Fibroblast of lung (primary cell): ENCODE results near the gene SLC41A1. TPM values are rescaled to one million over a fixed set of nuclear protein-coding genes. Genes with fewer than 3 reads are reported as not detected.

Source experiments
- DNase-seq, 2 donors: peaks; one replicate each; pipeline versions ENCODE4 v3.0.0 to v3.0.0-alpha.2; 2010; ENCODE audit warnings: low read depth in 2 of 2
- H2AFZ ChIP-seq: 2 replicates; pipeline ENCODE4 v1.5.1; 2012; ENCODE audit warnings: low read length, control low read depth, inconsistent platforms
- H3K27ac ChIP-seq: 2 replicates; pipeline ENCODE4 v1.5.1; 2011; ENCODE audit warnings: low read length, control low read depth; ENCODE audit not compliant: insufficient read depth
- H3K27me3 ChIP-seq: 2 replicates; pipeline ENCODE4 v1.5.1; 2011; ENCODE audit warnings: mild to moderate bottlenecking, low read length; ENCODE audit not compliant: control insufficient read depth, insufficient read depth
- H3K36me3 ChIP-seq: 2 replicates; pipeline ENCODE4 v1.5.1; 2011; ENCODE audit warnings: low read length; ENCODE audit not compliant: control insufficient read depth, insufficient read depth
- H3K4me1 ChIP-seq: 2 replicates; pipeline ENCODE4 v1.5.1; 2011; ENCODE audit warnings: low read length; ENCODE audit not compliant: control insufficient read depth, insufficient read depth; ENCODE audit errors: extremely low read depth
- H3K4me2 ChIP-seq: 2 replicates; pipeline ENCODE4 v1.5.1; 2011; ENCODE audit warnings: low read length, control low read depth; ENCODE audit not compliant: insufficient read depth; ENCODE audit errors: extremely low read depth
- H3K4me3 ChIP-seq, 4 experiments: fragments of 200-600 bp in 1 of 4; sonication (generic) in 1 of 4; replicated peaks in 1 of 4; 2 replicates each; pipeline ENCODE4 v1.5.1; 2011 to 2016; ENCODE audit warnings: low read length in 4 of 4, low read depth in 3 of 4, mild to moderate bottlenecking in 3 of 4, control low read depth in 2 of 4, inconsistent platforms in 1 of 4, mixed read lengths in 1 of 4; ENCODE audit not compliant: insufficient read depth in 1 of 4; ENCODE audit errors: control extremely low read depth in 1 of 4
- H3K79me2 ChIP-seq: 2 replicates; pipeline ENCODE4 v1.5.1; 2012; ENCODE audit warnings: mild to moderate bottlenecking, low read length, inconsistent platforms; ENCODE audit not compliant: control insufficient read depth, insufficient read depth
- H3K9ac ChIP-seq: 2 replicates; pipeline ENCODE4 v1.5.1; 2011; ENCODE audit warnings: mild to moderate bottlenecking, low read length, control low read depth; ENCODE audit not compliant: insufficient read depth
- H3K9me3 ChIP-seq: 2 replicates; pipeline ENCODE4 v1.5.1; 2012; ENCODE audit warnings: low read depth, low read length; ENCODE audit not compliant: control insufficient read depth, insufficient read depth
- H4K20me1 ChIP-seq: 2 replicates; pipeline ENCODE4 v1.5.1; 2011; ENCODE audit warnings: low read length; ENCODE audit not compliant: control insufficient read depth, insufficient read depth; ENCODE audit errors: extremely low read depth
- CTCF ChIP-seq, 2 donors: IDR thresholded peaks in 1 of 2; conservative IDR thresholded peaks in 1 of 2; 1 replicate in 1 of 2; 2 replicates in 1 of 2; pipeline ENCODE4 v1.5.1; 2011 to 2012; ENCODE audit warnings: low read length in 2 of 2, control low read depth in 1 of 2, inconsistent platforms in 1 of 2, low read depth in 1 of 2, mild to moderate bottlenecking in 1 of 2
- EZH2 ChIP-seq: IDR thresholded peaks from 2 replicates; pipeline ENCODE4 v1.5.1; 2012; ENCODE audit warnings: low read length, control low read depth, mild to moderate bottlenecking; ENCODE audit errors: missing control alignments
- polyA plus RNA-seq, 2 donors: library from polyadenylated mRNA; depleted of rRNA in 1 of 2; stranded (reverse) in 1 of 2; unstranded in 1 of 2; fragments of >200 nt; gene quantifications; 2 replicates each; pipeline ENCODE4 v1.2.1, GENCODE V29; 2011 to 2012; ENCODE audit warnings: missing spikeins in 1 of 2
- total RNA-seq: library from RNA; depleted of rRNA; stranded (reverse); fragments of >200 nt; gene quantifications from 2 replicates; pipeline ENCODE4 v1.2.1, GENCODE V29; 2014

SLC41A1 gene
- total and polyA plus RNA-seq, 2 donors (not counting 1 experiment from before 2014, with no cell fraction given): 24.6 to 28.9 TPM

- TF ChIP-seq CTCF (conservative IDR thresholded peaks at IDR 0.05 in 1 of 2, IDR thresholded peaks at IDR 0.05 in 1 of 2; ENCODE audit: low read depth in 1 of 2, low read length in 2 of 2) (no peak), EZH2 (no peak)
- no peaks in the 10 kb centered on the region for H3K4me1 ChIP-seq
- H3K79me2 ChIP-seq: no peaks in the 10 kb centered on the region
- no peaks in the 10 kb centered on the region for H4K20me1 ChIP-seq
- H3K9me3 ChIP-seq: no peaks in the 10 kb centered on the region
- H2AFZ ChIP-seq: no peak overlapping the region
- no peaks in the 10 kb centered on the region for H3K27me3 ChIP-seq
- H3K4me2 ChIP-seq: no peak overlapping the region
- peaks cover 2% of the 10 kb centered on the region for H3K36me3 ChIP-seq
- H3K27ac ChIP-seq: no peak overlapping the region
- peak in 1 of 2 donors; percentile 20 for DNase-seq
- no peak overlapping the region for H3K4me3 ChIP-seq
- no peak overlapping the region for H3K9ac ChIP-seq
Measured at GRCh38 chr1:205805082-205805711, 7.8 kb downstream of the SLC41A1 start.

GRCh38 chr1:205804605-205805004 lies 8.4 kb downstream of the SLC41A1 start:
- Histone ChIP-seq H3K27ac (no peak overlapping the region), H3K36me3 (no peaks in the 10 kb centered on the region), H3K9me3 (no peaks in the 10 kb centered on the region), H4K20me1 (no peaks in the 10 kb centered on the region), H3K79me2 (no peaks in the 10 kb centered on the region), H2AFZ (no peak overlapping the region), H3K4me3 (no peak overlapping the region), H3K4me2 (no peak overlapping the region), H3K4me1 (no peaks in the 10 kb centered on the region), H3K27me3 (no peaks in the 10 kb centered on the region), H3K9ac (no peak overlapping the region)
- TF ChIP-seq CTCF (conservative IDR thresholded peaks at IDR 0.05 in 1 of 2, IDR thresholded peaks at IDR 0.05 in 1 of 2; ENCODE audit: low read depth in 1 of 2, low read length in 2 of 2) (no peak), EZH2 (no peak)
- no peak for DNase-seq

DNA sequence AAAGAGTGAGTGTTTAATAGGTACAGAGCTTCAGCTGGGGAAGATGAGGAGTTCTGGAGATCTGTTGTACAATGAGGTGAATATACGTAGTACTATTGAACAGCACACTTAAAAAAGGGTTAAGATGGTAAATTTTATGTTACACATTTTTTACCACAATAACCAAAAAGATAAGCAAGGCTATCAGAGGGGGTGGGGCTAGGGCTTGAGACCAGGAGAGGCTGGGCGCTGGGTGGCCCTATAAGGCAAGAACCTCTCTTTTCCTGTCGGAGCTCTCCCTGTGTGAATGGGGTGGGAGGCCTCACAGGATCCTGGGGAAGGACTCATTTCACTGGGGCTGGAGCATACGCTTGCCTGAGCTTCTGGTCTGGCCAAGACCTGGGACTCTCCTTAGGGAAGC lies 9.0 kb downstream of the SLC41A1 start:
- Histone ChIP-seq H2AFZ (no peak overlapping the region), H3K4me1 (no peaks in the 10 kb centered on the region), H3K27ac (no peak overlapping the region), H3K9ac (no peak overlapping the region), H3K79me2 (no peaks in the 10 kb centered on the region), H4K20me1 (no peaks in the 10 kb centered on the region), H3K4me2 (no peak overlapping the region), H3K9me3 (no peaks in the 10 kb centered on the region), H3K27me3 (no peaks in the 10 kb centered on the region), H3K36me3 (peaks cover 4% of the 10 kb centered on the region), H3K4me3 (no peak overlapping the region)
- DNase-seq: no peak
- TF ChIP-seq CTCF (conservative IDR thresholded peaks at IDR 0.05 in 1 of 2, IDR thresholded peaks at IDR 0.05 in 1 of 2; ENCODE audit: low read depth in 1 of 2, low read length in 2 of 2): no peak
- no peak for TF ChIP-seq EZH2
